Tibial nerve (tissue), 4 donors: ENCODE data around the gene MEP1B. TPM values are rescaled to one million over a fixed set of nuclear protein-coding genes. Genes with fewer than 3 reads are reported as not detected.
"Not testable (repeated sequence)": the region's sequence is repeated elsewhere in the genome, so short reads cannot be mapped to it uniquely, and the experiment has no call there.

ENCODE experiments used
- DNase-seq, 2 donors: peaks; one replicate each; pipeline ENCODE4 v3.0.0-alpha.2; 2019; ENCODE audit warnings: low spot score in 2 of 2
- H3K27ac ChIP-seq, 4 donors: fragments of 200-600 bp; sonication (generic) in 3 of 4; one replicate each; pipeline ENCODE4 v1.5.1; 2017 to 2019; ENCODE audit warnings: mild to moderate bottlenecking in 1 of 4
- H3K27me3 ChIP-seq, 2 donors: fragments of 200-600 bp; sonication (generic) in 1 of 2; one replicate each; pipeline versions ENCODE4 v1.5.1 to v1.6.0; 2017 to 2019
- H3K36me3 ChIP-seq, 3 donors: fragments of 200-600 bp; sonication (generic); one replicate each; pipeline ENCODE4 v1.5.1; 2018 to 2019
- H3K4me1 ChIP-seq, 4 donors: fragments of 200-600 bp; sonication (generic) in 3 of 4; one replicate each; pipeline ENCODE4 v1.5.1; 2017 to 2019
- H3K4me3 ChIP-seq, 4 donors: fragments of 200-600 bp; sonication (generic) in 3 of 4; one replicate each; pipeline ENCODE4 v1.5.1; 2017 to 2019; ENCODE audit warnings: mild to moderate bottlenecking in 1 of 4, moderate library complexity in 1 of 4
- H3K9me3 ChIP-seq, 4 donors: fragments of 200-600 bp; sonication (generic) in 3 of 4; one replicate each; pipeline ENCODE4 v1.5.1; 2017 to 2019
- EP300 ChIP-seq, 2 donors: sonication (generic); formaldehyde crosslinking; IDR thresholded peaks; one replicate each; pipeline ENCODE4 v1.6.1; 2017; ENCODE audit warnings: antibody characterized with exemption in 2 of 2, mild to moderate bottlenecking in 1 of 2
- POLR2A ChIP-seq, 2 donors: fragments of 450-650 bp; IDR thresholded peaks; one replicate each; pipeline ENCODE4 v1.6.1; 2017; ENCODE audit warnings: antibody characterized with exemption in 2 of 2, mild to moderate bottlenecking in 2 of 2, moderate library complexity in 2 of 2
- WGBS, 2 donors: methylation state at CpG; one replicate each; pipeline ENCODE4 v1.1.5; 2018; 5-methylcytosine and 5-hydroxymethylcytosine counted together
- total RNA-seq, 4 donors: library from RNA; depleted of rRNA; stranded (reverse); fragments of >200 nt; gene quantifications; one replicate each; pipeline ENCODE4 v1.1.0, GENCODE V29; 2016
- TF ChIP-seq, protein P1 (sequence below), 5 experiments: fragments of 200-600 bp in 3 of 5; fragments of 450-650 bp in 2 of 5; sonication (generic) in 3 of 5; IDR thresholded peaks; one replicate each; pipeline ENCODE4 v1.5.1; 2016 to 2019; ENCODE audit warnings: antibody characterized with exemption in 5 of 5, mild to moderate bottlenecking in 3 of 5, moderate library complexity in 2 of 5

Gene MEP1B
- total RNA-seq, 4 donors from 2014 or later, result not detected

DNA sequence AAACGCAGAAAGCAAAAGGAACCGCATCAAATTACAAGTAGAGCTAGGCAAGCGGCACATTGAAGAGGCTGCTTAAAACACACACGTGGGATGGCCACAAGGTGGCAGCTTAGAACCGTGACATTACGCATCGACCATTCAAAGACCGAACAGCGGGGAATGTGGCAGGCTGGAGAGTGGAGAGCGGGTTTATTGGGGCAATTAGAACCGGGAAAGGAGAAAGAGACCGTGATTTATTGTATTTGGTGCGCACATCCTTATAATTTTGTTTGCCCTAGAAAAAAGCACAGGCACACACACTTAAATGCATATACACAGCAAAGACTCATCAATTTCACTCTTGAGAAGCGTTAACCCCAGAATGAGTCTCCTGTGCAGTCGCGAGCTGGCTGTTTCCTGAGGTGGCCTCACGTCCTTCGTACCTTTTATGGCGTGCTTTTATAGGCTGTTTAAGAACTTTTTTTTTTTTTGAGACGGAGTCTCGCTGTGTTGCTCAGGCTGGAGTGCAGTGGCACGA is 31.7 kb upstream of the MEP1B start:
- Histone ChIP-seq H3K36me3 (no peaks in the 10 kb centered on the region), H3K9me3 (no peaks in the 10 kb centered on the region), H3K27me3 (no peaks in the 10 kb centered on the region), H3K4me3 (peak overlapping the region in 2 of 4 donors; percentile 12 to 28), H3K27ac (no peak overlapping the region), H3K4me1 (peaks cover 0 to 9% (median 0%) of the 10 kb centered on the region in 4 donors)
- WGBS, 2 donors, result 4 to 6% methylated on average over 22 of the region's 22 CpGs
- DNase-seq, result peak; percentile 61 to 84
- TF ChIP-seq, protein P1, sequence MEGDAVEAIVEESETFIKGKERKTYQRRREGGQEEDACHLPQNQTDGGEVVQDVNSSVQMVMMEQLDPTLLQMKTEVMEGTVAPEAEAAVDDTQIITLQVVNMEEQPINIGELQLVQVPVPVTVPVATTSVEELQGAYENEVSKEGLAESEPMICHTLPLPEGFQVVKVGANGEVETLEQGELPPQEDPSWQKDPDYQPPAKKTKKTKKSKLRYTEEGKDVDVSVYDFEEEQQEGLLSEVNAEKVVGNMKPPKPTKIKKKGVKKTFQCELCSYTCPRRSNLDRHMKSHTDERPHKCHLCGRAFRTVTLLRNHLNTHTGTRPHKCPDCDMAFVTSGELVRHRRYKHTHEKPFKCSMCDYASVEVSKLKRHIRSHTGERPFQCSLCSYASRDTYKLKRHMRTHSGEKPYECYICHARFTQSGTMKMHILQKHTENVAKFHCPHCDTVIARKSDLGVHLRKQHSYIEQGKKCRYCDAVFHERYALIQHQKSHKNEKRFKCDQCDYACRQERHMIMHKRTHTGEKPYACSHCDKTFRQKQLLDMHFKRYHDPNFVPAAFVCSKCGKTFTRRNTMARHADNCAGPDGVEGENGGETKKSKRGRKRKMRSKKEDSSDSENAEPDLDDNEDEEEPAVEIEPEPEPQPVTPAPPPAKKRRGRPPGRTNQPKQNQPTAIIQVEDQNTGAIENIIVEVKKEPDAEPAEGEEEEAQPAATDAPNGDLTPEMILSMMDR (IDR thresholded peaks at IDR 0.05), result peak; percentile 70 to 88 (median 77)
- no peak for TF ChIP-seq EP300 (IDR thresholded peaks at IDR 0.05)
- TF ChIP-seq POLR2A (IDR thresholded peaks at IDR 0.05), result no peak

DNA sequence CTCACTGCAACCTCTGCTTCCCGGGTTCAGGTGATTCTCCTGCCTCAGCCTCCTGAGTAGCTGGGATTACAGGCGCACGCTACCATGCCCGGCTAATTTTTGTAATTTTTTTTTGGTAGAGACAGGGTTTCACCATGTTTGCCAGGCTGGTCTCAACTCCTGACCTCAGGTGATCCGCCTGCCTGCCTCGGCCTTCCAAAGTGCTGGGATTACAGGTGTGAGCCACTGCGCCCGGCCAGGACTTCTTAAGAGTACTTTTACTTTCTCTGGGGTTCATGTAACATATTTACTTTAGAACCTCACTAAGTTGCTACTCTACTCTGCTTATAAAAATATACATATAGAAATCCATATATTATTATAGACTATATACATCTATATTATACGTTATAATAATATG is 31.2 kb upstream of the MEP1B start:
- H3K4me1 ChIP-seq, H3K9me3 ChIP-seq, DNase-seq, H3K27ac ChIP-seq, H3K27me3 ChIP-seq, H3K36me3 ChIP-seq: not testable (repeated sequence)
- peak overlapping the region in 2 of 4 donors; percentile 12 to 28 for H3K4me3 ChIP-seq
- WGBS, 2 donors, result 67 to 76% methylated on average over 9 of the region's 9 CpGs

DNA sequence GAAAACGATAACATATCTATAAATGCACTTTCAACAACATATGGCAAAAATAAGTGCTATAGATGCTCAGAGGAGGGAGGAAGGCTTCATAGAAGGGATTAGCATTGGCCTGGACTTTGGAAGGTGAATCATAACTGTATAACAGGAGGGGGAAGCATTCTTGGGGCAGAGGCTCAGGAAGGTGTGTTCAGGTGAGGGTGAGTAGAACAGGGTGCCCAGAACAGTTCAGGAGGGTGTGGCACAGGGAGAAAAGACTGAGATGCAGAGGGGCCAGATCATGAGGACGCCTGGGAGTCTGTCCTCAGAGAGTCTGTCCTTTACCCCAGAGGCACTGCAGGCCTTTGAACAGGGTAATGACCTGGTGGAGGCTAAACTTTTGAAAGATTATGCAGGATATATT is 29.3 kb upstream of the MEP1B start:
- no peak for DNase-seq
- Histone ChIP-seq H3K27ac (no peak overlapping the region), H3K4me1 (peaks cover 0 to 9% (median 0%) of the 10 kb centered on the region in 4 donors), H3K27me3 (no peaks in the 10 kb centered on the region), H3K9me3 (no peaks in the 10 kb centered on the region), H3K36me3 (no peaks in the 10 kb centered on the region), H3K4me3 (no peak overlapping the region)
- 88 to 92% methylated on average over 2 of the region's 2 CpGs for WGBS, 2 donors
- no peak for TF ChIP-seq POLR2A (IDR thresholded peaks at IDR 0.05)
- TF ChIP-seq, protein P1 (IDR thresholded peaks at IDR 0.05), result no peak
- no peak for TF ChIP-seq EP300 (IDR thresholded peaks at IDR 0.05)

DNA sequence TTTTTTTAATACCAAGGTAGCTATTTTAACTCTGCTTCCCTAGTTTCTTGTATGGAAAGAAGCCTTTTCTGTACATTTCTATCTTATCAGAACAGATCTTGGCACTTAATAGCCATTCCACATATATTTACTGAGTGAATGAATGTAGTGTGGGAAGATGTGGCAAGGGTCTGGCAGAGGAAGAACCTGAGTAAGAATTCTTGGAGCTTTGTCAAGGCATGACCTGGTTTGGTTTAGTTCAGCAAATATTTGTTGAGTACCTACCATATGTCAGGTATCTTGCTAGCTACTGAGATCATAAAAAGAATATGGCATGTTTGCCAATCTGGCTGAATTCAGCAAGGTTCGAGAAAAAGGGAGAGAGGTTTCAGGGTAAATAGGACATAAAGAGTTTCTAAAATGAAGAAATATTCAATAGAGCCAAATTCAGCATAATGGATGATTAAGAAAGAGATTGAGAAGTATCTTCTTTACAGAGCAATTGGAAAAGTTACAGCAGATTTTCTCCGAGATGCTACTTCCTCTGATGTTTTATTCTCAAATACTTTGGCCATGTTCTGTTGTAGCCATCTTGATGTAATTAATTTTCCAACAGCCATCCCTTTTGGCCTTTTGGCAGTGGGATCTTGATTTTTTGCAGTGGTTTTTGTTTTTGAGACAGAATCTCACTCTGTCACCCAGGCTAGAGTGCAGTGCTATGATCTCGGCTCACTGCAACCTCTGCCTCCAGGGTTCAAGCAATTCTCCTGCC is 21.7 kb upstream of the MEP1B start:
- Histone ChIP-seq H3K4me3 (no peak overlapping the region), H3K9me3 (no peaks in the 10 kb centered on the region), H3K27ac (no peak overlapping the region), H3K36me3 (no peaks in the 10 kb centered on the region), H3K4me1 (no peaks in the 10 kb centered on the region), H3K27me3 (no peaks in the 10 kb centered on the region)
- WGBS, 2 donors, result 58% methylated on average over 3 of the region's 3 CpGs
- DNase-seq, result no peak
- TF ChIP-seq, protein P1 (IDR thresholded peaks at IDR 0.05), result no peak
- no peak for TF ChIP-seq EP300 (IDR thresholded peaks at IDR 0.05)
- no peak for TF ChIP-seq POLR2A (IDR thresholded peaks at IDR 0.05)

DNA sequence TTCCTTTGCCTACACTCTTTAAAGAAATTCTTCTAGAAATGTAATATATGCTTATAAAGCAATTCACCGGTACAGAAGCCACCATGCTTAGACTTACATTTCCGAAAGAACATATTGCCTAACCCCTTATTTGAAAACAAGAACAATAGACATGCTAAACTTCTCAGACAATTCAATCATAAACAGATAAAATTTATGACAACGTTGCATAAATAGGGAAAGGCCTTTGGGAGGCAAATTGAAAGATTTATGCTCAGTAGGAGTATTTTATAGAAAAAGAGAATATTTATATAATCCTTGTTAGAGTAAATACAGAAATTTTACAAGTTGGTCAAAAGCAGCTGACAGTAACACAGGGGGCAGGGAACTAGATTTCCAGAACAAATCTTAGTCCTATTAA is 16.2 kb upstream of the MEP1B start:
- TF ChIP-seq, protein P1 (IDR thresholded peaks at IDR 0.05), result no peak
- TF ChIP-seq POLR2A (IDR thresholded peaks at IDR 0.05) (no peak), EP300 (IDR thresholded peaks at IDR 0.05) (no peak)
- Histone ChIP-seq H3K36me3 (no peaks in the 10 kb centered on the region), H3K27ac (no peak overlapping the region), H3K9me3 (no peaks in the 10 kb centered on the region), H3K4me3 (no peak overlapping the region), H3K4me1 (peaks cover 0 to 5% (median 0%) of the 10 kb centered on the region in 4 donors), H3K27me3 (no peaks in the 10 kb centered on the region)
- WGBS, 2 donors, result 81 to 87% methylated on average over 3 of the region's 3 CpGs
- no peak for DNase-seq
